NCI-H1694 (cell line): Measurements from ENCODE around the gene PALLD.

Source experiments
- DNase-seq: peaks from one replicate; lab custom pipeline; 2025; lab: John Stamatoyannopoulos, UW

PALLD gene

DNA sequence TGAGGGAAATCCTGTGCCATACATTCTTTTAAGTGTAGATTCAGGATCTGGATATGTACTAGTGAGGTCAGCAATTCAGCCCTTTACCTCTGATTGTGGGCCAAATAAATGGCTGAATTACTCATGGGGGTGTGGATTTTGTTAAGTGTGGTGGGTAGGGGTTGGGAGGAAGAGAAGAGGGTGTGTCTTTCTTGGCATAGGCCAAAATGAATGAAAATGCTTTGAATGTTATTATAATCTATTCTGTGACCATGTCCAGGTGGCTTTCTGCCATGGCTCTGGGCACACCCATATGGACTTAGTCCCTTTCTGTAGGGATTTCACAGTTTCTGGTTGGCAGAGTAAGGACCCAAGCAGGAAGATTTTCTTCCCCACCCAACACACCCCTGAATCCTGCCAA lies 268.9 kb downstream of the PALLD start:
- DNase-seq: no peak

DNA sequence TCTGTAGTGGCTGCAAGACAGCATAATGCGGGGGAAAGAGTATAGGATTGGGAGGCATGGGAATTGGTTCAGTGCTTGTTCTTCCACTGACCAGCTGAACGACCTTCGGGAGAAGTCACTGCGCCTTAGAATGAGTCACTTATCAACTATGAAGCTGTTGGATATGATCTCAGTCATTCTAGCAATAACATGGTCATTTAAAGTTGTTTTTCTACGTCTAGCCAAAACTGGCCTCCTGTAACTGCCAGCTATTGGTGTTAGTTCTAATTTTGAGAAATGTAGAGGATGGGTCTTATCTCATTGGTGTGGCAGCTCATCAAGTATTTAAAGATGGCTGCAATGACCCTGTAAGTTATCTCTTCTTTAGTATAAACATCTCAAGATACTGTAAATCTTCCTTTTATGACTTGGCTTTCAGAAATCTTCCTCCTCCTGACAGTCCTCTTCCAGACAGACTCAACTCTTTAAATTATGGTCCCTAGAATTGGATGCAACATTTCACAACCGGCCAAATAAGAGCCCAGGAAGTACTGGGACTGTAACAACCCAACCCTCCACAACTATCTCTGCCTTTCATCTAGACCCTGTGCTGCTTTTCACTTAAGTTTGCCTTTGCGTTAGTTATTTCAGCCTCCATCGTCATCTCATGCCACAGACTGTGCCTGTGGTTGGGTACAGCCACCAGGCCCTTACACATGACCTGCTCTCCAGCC lies 269.9 kb downstream of the PALLD start:
- DNase-seq: no peak

DNA sequence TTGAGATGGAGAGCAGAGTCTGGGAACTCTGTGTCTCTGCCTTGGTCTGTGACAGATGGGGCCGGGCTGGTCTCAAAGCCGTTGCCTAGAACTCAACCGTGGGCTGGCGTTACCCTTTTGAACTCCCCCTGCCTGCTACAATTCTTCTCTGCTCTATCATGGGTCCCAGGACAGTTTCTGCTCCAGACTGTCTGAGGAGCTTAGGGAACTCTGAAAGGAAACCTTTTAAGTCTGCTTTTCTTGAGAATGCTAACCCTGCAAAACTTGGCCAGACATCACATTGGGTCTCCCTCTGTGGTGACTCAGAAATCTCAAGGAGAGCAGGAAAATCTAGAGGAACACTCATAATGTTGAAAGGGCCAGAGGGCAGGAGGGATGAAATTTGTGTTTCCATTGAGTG lies 272.6 kb downstream of the PALLD start:
- DNase-seq: no peak

DNA sequence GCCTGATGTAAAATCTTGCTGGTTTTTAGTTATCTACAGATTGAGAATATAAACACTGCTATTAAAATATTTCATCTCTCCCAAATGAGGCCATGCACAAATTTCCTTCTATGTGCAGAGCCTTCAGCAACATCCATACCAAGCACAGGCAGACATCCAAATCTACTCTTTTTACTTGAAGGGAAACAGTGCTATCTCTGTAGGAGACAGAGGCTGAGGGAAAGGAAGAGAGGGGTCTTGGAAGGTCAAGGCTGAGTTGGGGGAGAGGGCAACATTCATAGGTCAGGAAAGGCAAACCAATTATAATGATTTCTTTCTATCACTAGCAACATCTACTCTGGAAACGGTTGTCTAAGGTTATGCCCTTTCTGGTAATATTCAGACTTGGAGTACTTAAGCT lies 273.0 kb downstream of the PALLD start:
- DNase-seq: no peak

DNA sequence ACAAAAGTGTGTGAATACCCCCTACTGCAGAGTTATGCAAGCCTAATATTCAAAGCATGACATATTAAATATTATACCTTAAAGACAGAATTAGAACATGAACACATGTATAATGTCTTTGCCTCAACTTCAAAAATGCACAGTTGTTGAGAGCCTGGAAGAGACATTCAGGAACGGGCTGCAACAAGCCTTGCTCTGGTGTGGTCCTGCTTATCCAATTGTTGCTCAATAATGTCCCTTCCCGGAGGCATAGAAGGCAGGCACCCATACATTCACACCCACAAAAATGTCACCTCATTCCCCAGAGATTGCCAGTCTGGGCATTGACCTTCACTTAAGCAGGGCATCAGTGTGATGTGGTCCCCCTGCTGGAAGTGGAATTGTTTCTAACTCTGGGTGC lies 274.4 kb downstream of the PALLD start:
- DNase-seq: no peak

DNA sequence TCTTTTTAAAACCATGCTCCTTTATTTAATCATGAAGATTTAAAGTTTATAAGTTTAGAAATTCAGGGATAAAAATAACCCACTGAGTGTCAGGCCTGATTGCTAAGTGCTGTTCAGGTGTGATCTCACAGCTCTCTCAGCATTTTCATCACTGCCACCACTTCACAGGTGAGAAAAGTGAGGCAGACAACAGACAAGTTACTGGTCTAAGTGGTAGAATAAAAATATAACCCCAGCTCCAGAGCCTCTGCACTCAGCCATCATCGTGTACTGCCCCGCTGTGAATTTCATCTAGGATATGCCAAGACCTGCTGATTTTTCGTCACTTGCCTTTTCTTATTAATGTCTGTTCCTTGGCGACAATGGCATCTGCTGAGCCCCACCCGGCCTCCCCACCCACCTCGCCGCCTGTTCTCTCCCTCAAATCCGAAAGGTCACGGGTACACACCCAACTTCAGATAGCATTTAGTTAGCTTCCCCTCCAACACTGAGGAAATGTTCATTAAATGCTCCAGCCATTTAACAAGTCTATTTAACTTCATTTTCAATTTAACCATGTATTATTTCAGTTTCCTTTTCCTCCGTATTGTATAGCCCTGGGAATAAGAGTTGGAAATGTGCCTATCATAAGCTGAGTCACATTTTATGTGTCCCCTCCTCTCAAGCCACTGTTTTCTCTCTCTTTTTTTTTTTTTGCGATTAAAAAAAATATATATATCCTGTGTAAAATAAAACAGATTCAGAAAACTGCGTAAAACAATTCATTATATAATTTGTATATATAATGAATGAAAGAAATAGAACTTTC lies 276.7 kb downstream of the PALLD start:
- no peak for DNase-seq

DNA sequence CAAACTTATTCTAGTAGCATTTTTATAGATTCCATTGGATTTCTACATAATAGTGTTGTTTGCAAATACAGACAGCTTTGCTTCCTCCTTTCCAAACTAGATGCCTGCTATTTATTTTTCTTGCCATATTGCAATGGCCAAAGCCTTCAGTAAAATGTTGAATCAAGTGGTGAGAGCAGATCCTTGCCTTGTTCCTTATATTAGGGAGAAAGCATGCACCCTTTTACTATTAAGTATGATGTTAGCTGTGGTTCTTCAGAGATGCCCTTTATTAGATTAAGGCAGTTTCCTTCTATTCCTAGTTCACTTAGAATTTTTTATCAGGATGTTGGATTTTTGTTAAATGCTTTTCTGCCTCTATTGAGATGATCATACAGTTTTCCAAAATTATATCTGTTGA lies 279.5 kb downstream of the PALLD start:
- DNase-seq: no peak

DNA sequence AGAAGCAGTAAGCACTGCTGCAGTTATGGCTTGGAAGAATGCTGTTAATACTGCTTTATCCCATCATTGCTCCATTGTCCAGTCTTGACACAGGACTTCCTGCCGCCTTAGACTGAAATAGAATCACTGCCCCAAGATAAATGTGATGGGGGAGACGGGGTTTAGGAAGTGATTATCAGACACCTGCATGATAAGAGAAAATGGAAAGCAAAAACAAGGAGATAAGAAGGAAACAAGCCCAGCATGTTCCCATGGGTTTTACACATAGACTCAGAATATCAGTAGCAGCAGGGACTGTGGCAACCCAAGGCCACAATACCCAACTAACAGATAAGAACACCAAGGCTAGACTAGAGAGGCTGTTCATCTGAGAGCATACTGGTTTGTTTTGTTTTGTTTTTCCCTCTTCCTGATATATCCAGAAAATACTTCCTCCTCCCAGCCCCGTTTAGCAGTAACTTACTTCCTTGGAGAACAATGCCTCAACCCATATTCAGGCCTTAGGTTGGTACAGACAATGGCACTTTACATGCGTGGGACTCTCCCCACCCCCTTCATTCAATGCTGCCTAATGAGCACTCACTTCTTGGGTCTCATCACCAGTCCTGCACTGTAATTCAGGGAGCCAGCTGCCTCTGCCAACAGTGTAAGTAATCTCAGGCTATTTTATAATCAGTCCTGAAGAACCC lies 280.6 kb downstream of the PALLD start:
- DNase-seq: no peak

DNA sequence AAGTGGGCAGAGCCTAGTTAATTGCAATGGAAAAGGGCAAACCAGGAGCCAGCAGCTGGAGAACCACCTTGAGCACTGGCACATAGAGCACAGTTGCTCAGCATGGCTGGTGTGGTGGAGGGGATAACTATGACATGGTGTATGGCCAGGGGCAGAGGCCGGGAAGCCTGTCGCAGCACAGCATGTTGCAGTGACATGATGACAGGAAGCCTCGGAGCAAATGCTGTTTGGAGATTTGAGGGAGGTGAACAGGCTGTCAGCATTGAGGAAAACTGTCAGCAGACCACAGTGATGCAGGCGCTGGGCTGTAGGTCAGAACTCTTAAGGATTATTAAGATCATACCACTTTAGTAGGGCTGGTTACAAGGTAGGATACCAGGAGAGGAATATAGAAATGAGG lies 284.5 kb downstream of the PALLD start:
- DNase-seq: no peak

DNA sequence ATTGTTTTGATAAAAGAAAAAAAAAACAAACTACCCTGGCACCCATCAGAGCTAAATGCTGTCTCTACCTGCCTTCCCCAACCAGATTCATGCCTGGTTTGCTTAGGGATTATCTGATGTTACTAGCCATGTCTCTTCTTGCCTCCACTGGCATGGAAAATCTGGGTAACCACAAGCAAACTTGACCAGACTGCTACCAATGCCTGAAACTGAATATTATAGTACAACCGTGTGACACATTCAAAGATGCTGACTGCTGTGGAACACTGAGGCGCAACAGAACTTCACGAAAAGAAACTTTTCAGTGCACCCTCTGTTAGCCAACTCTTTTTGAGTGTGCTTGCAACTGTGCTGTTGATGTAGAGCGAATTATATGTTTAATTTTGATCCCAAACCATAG lies 285.1 kb downstream of the PALLD start:
- no peak for DNase-seq

DNA sequence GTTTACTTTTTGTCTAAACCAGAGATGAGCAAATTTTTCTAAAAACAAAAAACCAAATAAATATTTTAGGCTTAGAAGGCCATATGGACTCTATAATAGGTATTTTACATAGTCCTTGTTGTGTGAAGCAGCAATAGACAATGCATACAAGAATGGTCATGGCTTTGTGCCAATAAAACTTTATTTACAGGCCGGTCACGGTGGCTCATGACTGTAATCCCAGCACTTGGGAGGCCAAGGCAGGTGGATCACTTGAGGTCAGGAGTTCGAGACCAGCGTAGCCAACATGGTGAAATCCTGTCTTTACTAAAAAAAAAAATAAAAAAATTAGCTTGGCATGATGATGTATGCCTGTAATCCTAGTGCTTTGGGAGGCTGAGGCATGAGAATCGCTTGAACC lies 285.6 kb downstream of the PALLD start:
- no peak for DNase-seq

DNA sequence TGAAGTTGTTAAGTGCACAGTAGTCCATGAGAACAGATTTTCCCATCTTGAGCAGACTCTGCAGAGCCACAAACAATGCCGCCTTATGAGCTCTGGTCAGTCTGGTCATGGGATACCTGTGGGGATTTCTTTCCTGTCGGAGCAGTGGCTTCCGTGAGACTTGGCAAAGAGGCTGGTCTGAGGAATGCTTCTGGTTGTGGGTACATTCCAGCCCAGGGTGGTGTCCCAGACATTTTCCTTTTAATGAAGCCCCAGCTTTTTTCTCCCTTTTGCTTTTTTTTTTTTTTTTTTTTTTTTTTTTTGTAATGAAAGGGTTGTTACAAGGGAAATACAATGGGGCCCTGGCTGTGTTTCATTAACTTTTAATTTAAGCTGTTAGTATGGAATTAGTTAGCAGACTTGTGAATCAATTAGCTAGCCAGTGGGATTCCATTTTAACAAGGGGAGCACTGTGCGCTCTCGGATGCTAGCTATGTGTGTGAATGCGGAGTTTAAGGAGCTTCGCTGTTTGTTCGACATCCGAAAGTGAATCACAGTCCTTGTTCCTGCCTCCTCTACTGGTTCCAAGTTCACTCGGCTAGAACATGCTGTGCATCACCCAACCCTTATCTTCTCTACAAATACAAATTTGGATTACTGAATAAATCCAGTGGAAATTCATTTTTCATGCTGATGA lies 288.1 kb downstream of the PALLD start:
- DNase-seq: no peak

DNA sequence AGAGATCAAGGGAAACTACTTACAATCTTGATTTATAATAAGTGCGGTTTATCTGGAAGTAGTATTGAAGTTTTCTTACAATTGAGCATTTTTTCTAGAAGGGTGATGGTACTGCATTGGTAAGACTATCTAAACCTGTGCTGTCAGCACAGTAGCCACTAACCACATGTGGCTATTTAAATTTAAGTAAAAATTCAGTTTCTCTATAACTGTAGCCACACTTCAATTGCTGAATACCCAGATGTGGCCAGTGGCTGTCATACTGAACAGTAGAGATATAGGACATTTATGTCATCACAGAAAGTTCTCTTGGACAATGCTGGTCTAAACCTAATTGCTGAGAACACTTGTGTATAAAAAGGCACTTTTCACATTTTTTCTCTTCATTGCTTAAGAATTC lies 290.5 kb downstream of the PALLD start:
- no peak for DNase-seq

DNA sequence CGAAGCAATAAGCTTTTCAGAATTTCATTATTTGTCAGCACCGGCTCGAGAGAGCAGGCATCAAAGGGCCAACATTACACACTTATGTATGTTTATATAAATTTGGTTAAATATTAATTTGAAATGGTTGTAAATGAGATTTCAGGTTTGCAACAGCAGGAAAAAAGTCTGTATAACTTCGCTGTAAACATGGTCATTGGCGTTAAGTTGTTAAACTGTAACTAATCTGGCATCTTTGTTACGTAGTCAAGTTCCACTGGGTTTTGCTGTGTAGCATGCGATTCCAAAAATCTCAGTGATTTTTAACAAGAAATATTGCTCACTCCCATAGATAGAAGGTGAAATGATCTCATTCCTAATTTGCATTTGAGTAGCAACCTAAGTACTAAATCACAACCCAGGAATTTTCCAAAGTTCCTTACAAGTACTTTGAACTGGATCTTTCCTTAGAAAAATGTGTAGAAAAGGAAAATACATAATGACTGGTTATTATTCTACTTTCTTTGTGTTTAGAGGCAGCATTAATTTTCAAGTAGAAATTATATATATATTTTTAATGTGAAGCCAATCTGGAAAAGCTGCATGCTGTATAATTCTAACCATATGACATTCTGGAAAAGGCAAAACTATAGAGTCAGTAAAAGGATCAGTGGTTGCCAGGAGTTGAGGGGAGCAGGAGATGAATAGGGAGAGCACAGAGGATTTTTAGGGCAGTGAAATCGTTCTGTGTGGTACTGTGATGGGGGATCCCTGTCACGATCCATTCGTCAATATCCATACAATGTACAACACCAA lies 291.1 kb downstream of the PALLD start:
- no peak for DNase-seq

DNA sequence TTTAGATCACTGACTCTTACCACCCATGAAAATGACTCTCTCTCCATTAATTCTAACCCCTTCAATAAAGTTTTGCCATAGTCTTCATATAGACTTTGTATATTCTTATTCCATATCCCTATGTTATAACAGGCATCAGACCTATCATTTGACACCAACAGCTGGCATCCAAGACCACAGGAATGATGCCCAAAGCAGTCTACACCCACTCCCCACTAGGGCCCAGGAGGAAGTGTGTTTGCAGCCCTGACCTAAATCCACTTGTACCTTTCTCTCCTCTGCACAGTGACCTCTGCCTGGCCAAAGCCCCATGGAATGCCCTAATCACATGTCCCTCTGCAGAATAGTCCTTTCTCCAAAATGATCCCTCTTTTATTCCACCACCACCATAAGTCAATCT lies 294.0 kb downstream of the PALLD start:
- no peak for DNase-seq

DNA sequence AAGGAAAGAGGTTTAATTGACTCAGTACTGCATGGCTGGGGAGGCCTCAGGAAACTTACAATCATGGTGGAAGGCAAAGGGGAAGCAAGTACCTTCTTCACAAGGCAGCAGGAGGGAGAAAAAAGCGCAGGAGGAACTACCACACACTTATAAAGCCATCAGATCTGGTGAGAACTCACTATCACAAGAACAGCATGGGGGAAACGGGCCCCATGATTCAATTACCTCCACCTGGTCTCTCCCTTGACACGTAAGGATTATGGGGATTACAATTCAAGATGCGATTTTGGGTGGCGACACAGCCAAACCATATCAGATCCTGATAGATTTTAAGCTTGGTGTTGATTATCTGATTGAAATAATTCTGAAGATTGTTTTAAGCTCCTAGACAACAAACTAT lies 294.5 kb downstream of the PALLD start:
- no peak for DNase-seq

DNA sequence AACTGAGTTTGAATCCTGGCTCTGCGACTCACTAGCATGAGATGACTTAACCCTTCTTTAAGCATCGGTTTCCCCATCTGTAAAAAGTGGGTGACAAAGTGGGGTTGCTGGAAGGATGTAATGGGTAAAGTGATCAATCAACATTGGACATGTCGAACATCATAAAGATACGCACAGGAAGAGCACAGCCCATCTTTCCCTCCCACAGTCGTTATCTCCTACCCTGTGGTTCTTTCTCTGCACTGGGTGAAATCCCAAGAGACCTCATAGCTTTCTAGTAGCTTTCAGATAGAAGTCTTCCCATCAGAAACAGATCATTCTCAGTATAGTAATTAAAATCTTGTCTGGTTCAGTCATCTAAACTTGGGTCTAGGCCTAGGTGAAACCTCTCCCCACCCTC lies 296.7 kb downstream of the PALLD start:
- no peak for DNase-seq

DNA sequence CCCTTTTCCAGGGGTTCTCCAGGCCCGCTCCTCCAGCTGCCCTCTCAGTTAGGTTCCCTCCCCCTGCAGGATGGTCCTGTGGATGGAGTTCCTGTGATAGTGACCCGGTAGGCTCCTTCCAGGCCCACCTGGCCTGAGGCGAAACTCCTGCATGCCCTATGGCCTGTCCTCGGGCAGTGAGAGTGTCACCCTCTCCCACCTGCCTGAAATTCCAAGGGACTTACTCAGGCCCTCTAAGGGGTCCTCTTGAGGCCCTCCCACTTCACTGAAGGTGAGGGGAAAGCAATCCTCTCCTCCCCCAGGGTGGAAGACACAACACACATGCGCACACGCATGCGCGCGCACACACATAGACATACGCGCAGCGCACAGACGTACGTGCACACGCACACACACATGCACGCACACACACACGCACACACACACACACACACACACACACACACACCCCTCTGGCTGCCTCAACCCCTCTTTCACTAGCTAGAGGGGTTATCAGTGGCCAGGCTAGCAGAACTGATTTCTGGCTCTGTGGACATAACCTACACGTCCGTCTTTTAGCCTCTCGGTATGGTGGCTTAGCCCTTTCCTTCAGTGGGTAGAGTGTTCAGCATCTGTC lies 297.3 kb downstream of the PALLD start:
- no peak for DNase-seq

DNA sequence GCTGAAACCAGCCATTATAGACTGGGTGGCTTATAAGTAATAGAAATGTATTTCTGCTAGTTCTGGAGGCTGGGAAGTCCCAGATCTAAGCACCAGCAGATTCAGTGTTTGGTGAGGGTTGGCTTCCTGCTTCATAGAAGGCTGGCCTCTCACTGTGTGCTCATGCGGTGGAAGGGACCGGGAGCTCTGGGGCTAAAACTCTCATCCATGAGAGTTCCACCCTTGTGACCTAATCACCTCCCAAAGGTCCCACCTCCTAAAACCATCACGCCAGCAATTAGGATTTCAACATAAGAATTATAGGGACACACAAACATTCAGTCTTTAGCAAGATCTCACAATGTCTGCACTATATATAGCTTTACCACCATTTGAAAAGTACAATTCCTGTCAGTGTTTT lies 298.0 kb downstream of the PALLD start:
- no peak for DNase-seq

DNA sequence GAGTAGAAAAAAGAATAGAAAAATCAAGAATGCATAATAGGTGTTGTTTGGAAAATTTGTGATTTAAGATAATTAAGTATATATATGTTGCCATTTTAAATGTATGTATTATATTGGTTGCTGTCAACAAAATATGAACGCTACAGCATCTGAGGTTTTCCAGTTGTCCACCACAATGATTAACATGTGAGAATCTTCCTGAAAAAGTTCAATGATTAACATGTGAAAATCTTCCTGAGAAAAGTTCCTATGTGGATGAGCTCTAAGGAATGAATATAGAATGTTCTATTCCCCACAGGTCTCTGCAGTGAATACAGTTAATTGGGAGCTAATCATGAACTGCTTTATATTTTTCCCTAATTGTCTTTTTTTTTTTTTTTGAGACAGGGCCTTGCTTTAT lies 298.5 kb downstream of the PALLD start:
- no peak for DNase-seq

DNA sequence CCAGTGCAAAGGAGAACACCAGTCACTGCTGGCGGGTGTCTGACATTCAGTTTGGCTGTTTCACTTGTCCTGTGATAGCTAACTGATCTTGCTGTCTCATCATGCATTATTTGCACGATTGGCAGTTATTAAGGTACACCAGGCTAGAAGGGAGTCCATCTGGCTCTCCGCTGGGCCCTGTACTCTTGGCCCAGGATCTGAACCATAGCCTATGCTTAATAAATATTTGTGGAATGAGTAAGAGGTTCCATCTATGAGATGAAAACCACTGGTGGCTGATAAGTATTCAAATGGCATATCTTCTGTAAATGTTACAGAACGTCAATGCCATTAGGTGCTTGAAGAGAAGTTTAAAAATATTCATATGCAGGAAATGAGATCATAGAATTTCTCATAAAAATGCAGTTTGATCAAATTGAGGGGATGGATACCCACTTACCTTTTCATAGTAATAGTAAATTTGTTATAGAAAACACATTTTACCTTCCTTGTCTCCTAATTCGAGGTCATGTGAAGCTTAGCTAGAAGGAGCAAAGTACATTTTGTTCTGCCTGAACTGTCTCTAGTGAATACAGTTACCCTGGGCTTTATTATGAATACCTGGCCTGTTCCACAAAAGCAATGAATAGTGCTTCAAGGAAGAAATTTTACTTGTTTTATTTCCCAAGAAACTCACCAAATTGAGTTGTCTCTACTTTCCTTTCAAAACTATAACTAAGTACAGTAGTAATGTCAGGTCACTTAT lies 299.7 kb downstream of the PALLD start:
- DNase-seq: no peak
